HCT116 (cell line): ENCODE results near the gene SMARCAL1. TPM values are rescaled to one million over a fixed set of nuclear protein-coding genes. Genes with fewer than 3 reads are reported as not detected.

Experiments
- ATAC-seq: fragments of 200-7000 bp; cut with Tn5 transposase; 2 replicates; pipeline ENCODE4 v1.9.1; 2020; ENCODE audit warnings: mild to moderate bottlenecking, moderate library complexity
- BruUV-seq: library from RNA; stranded (reverse); fragments of 400-500 nt; replicated peaks from 2 replicates; lab custom pipeline; 2021; lab: Mats Ljungman, UMichigan
- CTCF ChIA-PET: fragments of 300-600 bp; sonication (Branson Sonifier 250); formaldehyde crosslinking; loops from one replicate; lab custom pipeline; 2021; ENCODE audit warnings: antibody characterized with exemption; lab: Charles Lee
- POLR2A ChIA-PET: fragments of 300-600, 350-600 bp; sonication (Branson Sonifier 250); formaldehyde crosslinking; loops from one replicate; lab custom pipeline; 2021; ENCODE audit warnings: antibody characterized with exemption; lab: Charles Lee
- RAD21 ChIA-PET, 2 experiments: fragments of 300-600 bp; sonication (Branson Sonifier 250); formaldehyde crosslinking; loops; one replicate each; lab custom pipeline; 2023; ENCODE audit warnings: low total read pairs in 2 of 2; ENCODE audit not compliant: uncharacterized antibody in 2 of 2, unreplicated experiment in 2 of 2, low non-redundant PET in 1 of 2; lab: Charles Lee
- DNase-seq: peaks from one replicate; pipeline ENCODE4 v3.0.0-alpha.2; 2010; ENCODE audit warnings: low read depth, low spot score
- H2AFZ ChIP-seq: fragments of 200-600 bp; shearing (Covaris generic), sonication (generic); 2 replicates; pipeline ENCODE4 v1.6.1; 2017; ENCODE audit warnings: low read depth, mixed run types, mixed read lengths, antibody characterized with exemption, low read length; ENCODE audit not compliant: poor library complexity, severe bottlenecking
- H3K27ac ChIP-seq: 2 replicates; pipeline ENCODE4 v1.5.1; 2012; ENCODE audit warnings: low read depth, low read length
- H3K27me3 ChIP-seq: fragments of 200-600 bp; sonication (generic); 2 replicates; pipeline ENCODE4 v1.6.1; 2016; ENCODE audit warnings: mixed run types, low read length, mixed read lengths; ENCODE audit not compliant: insufficient read depth
- H3K36me3 ChIP-seq, 2 experiments: fragments of 200-500 bp in 1 of 2; fragments of 200-600 bp in 1 of 2; sonication (Bioruptor generic) in 1 of 2; sonication (generic) in 1 of 2; 2 replicates each; pipeline versions ENCODE4 v1.5.1 to v1.6.1; 2014 to 2016; ENCODE audit warnings: low read length in 2 of 2, inconsistent platforms in 1 of 2, mixed read lengths in 1 of 2, mixed run types in 1 of 2; ENCODE audit not compliant: insufficient read depth in 2 of 2, control insufficient read depth in 1 of 2
- H3K4me1 ChIP-seq, 2 experiments: fragments of 200-600 bp in 1 of 2; sonication (generic) in 1 of 2; 2 replicates each; pipeline versions ENCODE4 v1.5.1 to v1.6.1; 2012 to 2017; ENCODE audit warnings: low read length in 2 of 2, inconsistent platforms in 1 of 2, mild to moderate bottlenecking in 1 of 2, mixed read lengths in 1 of 2, mixed run types in 1 of 2, moderate library complexity in 1 of 2; ENCODE audit not compliant: insufficient read depth in 2 of 2, control insufficient read depth in 1 of 2
- H3K4me2 ChIP-seq: fragments of 200-600 bp; sonication (generic); 2 replicates; pipeline ENCODE4 v1.6.1; 2017; ENCODE audit warnings: mixed run types, low read length, mixed read lengths
- H3K4me3 ChIP-seq, 2 experiments: fragments of 200-600 bp in 1 of 2; sonication (generic) in 1 of 2; replicated peaks in 1 of 2; 2 replicates each; pipeline ENCODE4 v1.5.1; 2011 to 2016; ENCODE audit warnings: low read length in 2 of 2, control low read depth in 1 of 2, low read depth in 1 of 2, mild to moderate bottlenecking in 1 of 2, mixed read lengths in 1 of 2, mixed run types in 1 of 2
- H3K79me2 ChIP-seq: fragments of 200-600 bp; sonication (generic); 2 replicates; pipeline ENCODE4 v1.6.1; 2017; ENCODE audit warnings: mild to moderate bottlenecking, mixed run types, low read length, moderate library complexity, mixed read lengths; ENCODE audit not compliant: insufficient read depth
- H3K9ac ChIP-seq: fragments of 200-600 bp; sonication (generic); 2 replicates; pipeline ENCODE4 v1.6.1; 2016; ENCODE audit warnings: low read length, mixed read lengths
- H3K9me2 ChIP-seq: fragments of 200-600 bp; sonication (generic), shearing (Covaris generic); 2 replicates; pipeline ENCODE4 v1.6.1; 2017; ENCODE audit warnings: mixed run types, mild to moderate bottlenecking, moderate library complexity; ENCODE audit not compliant: insufficient read depth
- H3K9me3 ChIP-seq, 2 experiments: fragments of 200-500 bp in 1 of 2; fragments of 200-600 bp in 1 of 2; sonication (Bioruptor generic) in 1 of 2; sonication (generic) in 1 of 2; 2 replicates each; pipeline ENCODE4 v1.6.1; 2014 to 2017; ENCODE audit warnings: low read length in 2 of 2, mixed read lengths in 2 of 2, inconsistent platforms in 1 of 2, low read depth in 1 of 2, mild to moderate bottlenecking in 1 of 2, mixed run types in 1 of 2, moderate library complexity in 1 of 2; ENCODE audit not compliant: control insufficient read depth in 1 of 2, insufficient read depth in 1 of 2
- H4K20me1 ChIP-seq: fragments of 200-600 bp; sonication (generic), shearing (Covaris generic); 2 replicates; pipeline ENCODE4 v1.6.1; 2017; ENCODE audit warnings: mixed run types, mild to moderate bottlenecking, moderate library complexity; ENCODE audit not compliant: insufficient read depth
- CEBPB ChIP-seq: IDR thresholded peaks from 2 replicates; pipeline ENCODE4 v1.6.1; 2012; ENCODE audit warnings: low read depth
- ELF1 ChIP-seq: IDR thresholded peaks from 2 replicates; pipeline ENCODE4 v1.6.1; 2012; ENCODE audit warnings: low read depth, borderline replicate concordance
- EZH2 ChIP-seq: fragments of 200-600 bp; sonication (generic); IDR thresholded peaks from 2 replicates; pipeline ENCODE4 v1.6.1; 2017; ENCODE audit warnings: antibody characterized with exemption, mixed run types
- POLR2AphosphoS5 ChIP-seq: IDR thresholded peaks from 2 replicates; pipeline ENCODE4 v1.6.1; 2011; ENCODE audit warnings: mild to moderate bottlenecking, low read depth, low read length, moderate library complexity
- ZFX ChIP-seq: fragments of 450-650 bp; IDR thresholded peaks from 2 replicates; pipeline ENCODE4 v1.6.1; 2017
- ZNF274 ChIP-seq: fragments of 200-500 bp; sonication (Bioruptor generic); IDR thresholded peaks from 2 replicates; pipeline ENCODE4 v1.6.1; 2014; ENCODE audit warnings: mild to moderate bottlenecking, low read depth, low read length, inconsistent platforms
- intact Hi-C: fragments of 100-400 bp; cut with micrococcal nuclease; formaldehyde crosslinking; loops from 2 replicates; pipeline ENCODE4 v1.10.0; 2022
- total RNA-seq: library from RNA; stranded (reverse); gene quantifications from one replicate; pipeline ENCODE4 v1.2.1, GENCODE V29; 2021; ENCODE audit not compliant: unreplicated experiment
- TF ChIP-seq, protein P1 (sequence below), 3 experiments: fragments of 200-600 bp in 1 of 3; sonication (generic) in 1 of 3; IDR thresholded peaks in 2 of 3; conservative IDR thresholded peaks in 1 of 3; 2 replicates each; pipeline ENCODE4 v1.5.1; 2012 to 2017; ENCODE audit warnings: low read depth in 2 of 3, low read length in 2 of 3, antibody characterized with exemption in 1 of 3, borderline replicate concordance in 1 of 3, control low read depth in 1 of 3, mild to moderate bottlenecking in 1 of 3, mixed read lengths in 1 of 3, mixed run types in 1 of 3, moderate library complexity in 1 of 3; ENCODE audit not compliant: insufficient read depth in 1 of 3

Gene SMARCAL1
- total RNA-seq, 1 experiment from 2014 or later, result 18.0 TPM

GRCh38 chr2:216415541-216415940 lies 3.3 kb downstream of the SMARCAL1 start:
- RAD21 ChIA-PET, result interaction anchor here in 1 of 2 experiments (0.7 kb wide), 1 partner anchor 71 kb away, joined by 3 read pairs; no protein-coding TSS in a partner anchor

More at GRCh38 chr2:216415541-216415940, 3.3 kb downstream of the SMARCAL1 start:
- Histone ChIP-seq H3K27me3 (no peaks in the 10 kb centered on the region), H4K20me1 (no peaks in the 10 kb centered on the region), H3K4me2 (no peak overlapping the region), H3K27ac (no peak overlapping the region), H3K9me3 (no peaks in the 10 kb centered on the region), H3K36me3 (peaks cover 0 to 3% of the 10 kb centered on the region in 2 experiments; a peak in 1 of 4 replicates), H3K9me2 (no peaks in the 10 kb centered on the region), H3K79me2 (no peaks in the 10 kb centered on the region), H3K4me3 (no peak overlapping the region), H3K9ac (no peak overlapping the region), H2AFZ (no peak overlapping the region), H3K4me1 (peaks cover 0 to 11% of the 10 kb centered on the region in 2 experiments; a peak in 2 of 4 replicates)
- DNase-seq, result no peak
- ChIA-PET CTCF (interaction anchor here (0.6 kb wide), 1 partner anchor 306 kb away, joined by 3 read pairs; no protein-coding TSS in a partner anchor), POLR2A (no interaction called here)
- intact Hi-C loops, result loop anchor here (10.0 kb wide), 1 partner anchor 269 kb away; no protein-coding TSS in a partner anchor
- no TSS peak for BruUV-seq
- TF ChIP-seq, protein P1, sequence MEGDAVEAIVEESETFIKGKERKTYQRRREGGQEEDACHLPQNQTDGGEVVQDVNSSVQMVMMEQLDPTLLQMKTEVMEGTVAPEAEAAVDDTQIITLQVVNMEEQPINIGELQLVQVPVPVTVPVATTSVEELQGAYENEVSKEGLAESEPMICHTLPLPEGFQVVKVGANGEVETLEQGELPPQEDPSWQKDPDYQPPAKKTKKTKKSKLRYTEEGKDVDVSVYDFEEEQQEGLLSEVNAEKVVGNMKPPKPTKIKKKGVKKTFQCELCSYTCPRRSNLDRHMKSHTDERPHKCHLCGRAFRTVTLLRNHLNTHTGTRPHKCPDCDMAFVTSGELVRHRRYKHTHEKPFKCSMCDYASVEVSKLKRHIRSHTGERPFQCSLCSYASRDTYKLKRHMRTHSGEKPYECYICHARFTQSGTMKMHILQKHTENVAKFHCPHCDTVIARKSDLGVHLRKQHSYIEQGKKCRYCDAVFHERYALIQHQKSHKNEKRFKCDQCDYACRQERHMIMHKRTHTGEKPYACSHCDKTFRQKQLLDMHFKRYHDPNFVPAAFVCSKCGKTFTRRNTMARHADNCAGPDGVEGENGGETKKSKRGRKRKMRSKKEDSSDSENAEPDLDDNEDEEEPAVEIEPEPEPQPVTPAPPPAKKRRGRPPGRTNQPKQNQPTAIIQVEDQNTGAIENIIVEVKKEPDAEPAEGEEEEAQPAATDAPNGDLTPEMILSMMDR (IDR thresholded peaks at IDR 0.05 in 2 of 3, conservative IDR thresholded peaks at IDR 0.05 in 1 of 3; ENCODE audit: borderline replicate concordance in 1 of 3, insufficient read depth in 1 of 3, low read depth in 2 of 3, low read length in 2 of 3), result no peak
- TF ChIP-seq ELF1, result no peak
- no peak for TF ChIP-seq POLR2AphosphoS5
- no peak for TF ChIP-seq CEBPB
- TF ChIP-seq ZFX, result no peak
- no peak for TF ChIP-seq ZNF274
- no peak for TF ChIP-seq EZH2
- ATAC-seq, result no peak
